Peyer's patch (tissue), 4 donors: ENCODE data around the gene HOXB8.

Experiments
- POLR2A ChIP-seq, 2 donors: fragments of 450-650 bp; IDR thresholded peaks; one replicate each; pipeline ENCODE4 v1.5.1; 2017; ENCODE audit warnings: antibody characterized with exemption in 2 of 2, mild to moderate bottlenecking in 2 of 2, moderate library complexity in 2 of 2
- TF ChIP-seq, protein P1 (sequence below), 6 experiments: fragments of 450-650 bp in 4 of 6; fragments of 200-600 bp in 2 of 6; sonication (generic) in 1 of 6; IDR thresholded peaks; one replicate each; pipeline ENCODE4 v1.5.1; 2017 to 2019; ENCODE audit warnings: antibody characterized with exemption in 6 of 6, mild to moderate bottlenecking in 3 of 6, moderate library complexity in 1 of 6

DNA sequence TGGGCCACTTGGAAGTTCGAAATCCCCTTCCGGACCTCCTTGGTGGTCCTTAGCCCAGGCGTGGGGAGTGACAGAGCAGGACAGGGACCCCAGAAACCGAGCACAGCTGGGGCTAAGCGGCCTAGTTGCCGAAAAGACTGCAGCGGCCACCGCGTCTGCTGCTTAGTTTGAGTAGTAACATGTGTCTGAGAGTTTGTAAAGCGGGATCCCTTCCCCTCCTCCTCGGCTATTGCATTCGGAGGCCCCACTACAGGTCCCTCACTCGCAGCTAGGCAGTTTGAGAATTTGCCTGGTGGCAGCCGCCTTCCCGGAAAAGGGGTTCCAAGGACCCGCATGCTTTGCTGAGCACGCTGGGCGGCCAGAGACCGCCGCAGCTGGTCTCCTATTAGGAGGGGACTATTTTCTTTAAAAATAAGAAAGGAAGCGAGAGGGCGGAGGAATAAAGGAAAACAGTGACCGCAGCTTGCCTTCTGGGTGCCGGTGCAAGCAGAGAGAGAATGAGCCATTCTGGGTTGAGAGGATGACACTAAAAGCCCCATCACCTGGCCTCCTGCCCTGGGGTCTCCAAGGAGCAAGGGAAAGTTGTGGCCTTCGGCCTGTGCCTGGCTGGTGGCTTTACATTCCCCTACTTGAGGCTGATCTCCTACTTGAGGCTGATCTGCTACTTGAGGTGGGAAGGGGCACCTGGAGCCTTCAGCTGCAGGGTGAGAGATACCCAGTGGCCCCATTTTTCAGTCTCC lies 20.4 kb downstream of the HOXB8 start:
- TF ChIP-seq, protein P1, sequence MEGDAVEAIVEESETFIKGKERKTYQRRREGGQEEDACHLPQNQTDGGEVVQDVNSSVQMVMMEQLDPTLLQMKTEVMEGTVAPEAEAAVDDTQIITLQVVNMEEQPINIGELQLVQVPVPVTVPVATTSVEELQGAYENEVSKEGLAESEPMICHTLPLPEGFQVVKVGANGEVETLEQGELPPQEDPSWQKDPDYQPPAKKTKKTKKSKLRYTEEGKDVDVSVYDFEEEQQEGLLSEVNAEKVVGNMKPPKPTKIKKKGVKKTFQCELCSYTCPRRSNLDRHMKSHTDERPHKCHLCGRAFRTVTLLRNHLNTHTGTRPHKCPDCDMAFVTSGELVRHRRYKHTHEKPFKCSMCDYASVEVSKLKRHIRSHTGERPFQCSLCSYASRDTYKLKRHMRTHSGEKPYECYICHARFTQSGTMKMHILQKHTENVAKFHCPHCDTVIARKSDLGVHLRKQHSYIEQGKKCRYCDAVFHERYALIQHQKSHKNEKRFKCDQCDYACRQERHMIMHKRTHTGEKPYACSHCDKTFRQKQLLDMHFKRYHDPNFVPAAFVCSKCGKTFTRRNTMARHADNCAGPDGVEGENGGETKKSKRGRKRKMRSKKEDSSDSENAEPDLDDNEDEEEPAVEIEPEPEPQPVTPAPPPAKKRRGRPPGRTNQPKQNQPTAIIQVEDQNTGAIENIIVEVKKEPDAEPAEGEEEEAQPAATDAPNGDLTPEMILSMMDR (IDR thresholded peaks at IDR 0.05), result no peak
- TF ChIP-seq POLR2A (IDR thresholded peaks at IDR 0.05), result no peak
